GM18858 (cell line): ENCODE measurements around the gene MAGEH1.
A peak's percentile ranks its signal among the peaks of the same experiment; 100 is the strongest.
"Not testable (repeated sequence)": the region's sequence is repeated elsewhere in the genome, so short reads cannot be mapped to it uniquely, and the experiment has no call there.

ENCODE experiments used
- ATAC-seq: cut with Tn5 transposase; IDR thresholded peaks from one replicate; pipeline ENCODE4 v1.9.1; 2021; ENCODE audit not compliant: unreplicated experiment

The MAGEH1 gene

GRCh38 chrX:55451990-55452832 lies at the start of gene MAGEH1:
TSS of gene MAGEH1 (plus strand) at chrX:55452127. CDS start at chrX:55452375, 248 bp downstream.
- peak; percentile 97 for ATAC-seq

GRCh38 chrX:55427079-55427478 lies 24.8 kb upstream of the MAGEH1 start:
- not testable (repeated sequence) for ATAC-seq

DNA sequence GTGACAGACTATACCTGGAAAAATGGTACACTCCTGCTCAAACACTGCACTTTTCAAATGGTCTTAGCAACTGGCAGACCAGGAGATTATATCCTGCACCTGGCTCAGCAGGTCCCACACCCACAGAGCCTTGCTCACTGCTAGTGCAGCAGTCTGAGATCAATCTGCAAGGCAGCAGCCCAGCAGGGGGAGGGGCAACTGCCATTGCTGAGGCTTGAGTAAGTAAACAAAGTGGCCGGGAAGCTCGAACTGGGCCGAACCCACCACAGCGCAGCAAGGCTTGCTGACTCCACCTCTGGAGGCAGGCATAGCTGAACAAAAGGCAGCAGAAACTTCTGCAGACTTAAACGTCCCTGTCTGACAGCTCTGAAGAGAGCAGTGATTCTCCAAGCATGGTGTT lies 8.5 kb upstream of the MAGEH1 start:
- ATAC-seq = not testable (repeated sequence)

- ATAC-seq = no peak
Measured at GRCh38 chrX:55450259-55450658, 1.7 kb upstream of the MAGEH1 start.

DNA sequence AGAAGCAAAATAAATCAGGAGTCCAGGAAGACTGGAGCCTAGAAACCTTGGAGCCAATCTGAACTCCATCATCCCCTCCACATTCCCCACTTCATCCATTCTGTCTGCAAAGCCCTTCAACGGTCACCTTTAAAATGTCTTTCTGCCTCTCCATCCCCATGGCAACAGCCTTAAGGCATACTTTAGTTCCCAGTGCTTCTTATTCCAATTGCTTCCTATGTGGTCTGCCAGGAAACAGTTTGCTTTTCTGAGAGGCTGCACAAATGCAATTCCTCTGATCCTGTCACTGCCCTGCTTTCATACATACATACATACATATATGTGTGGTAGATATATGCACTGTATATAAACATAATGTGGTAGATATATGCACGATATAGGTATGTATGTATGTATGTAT lies 786 bp upstream of the MAGEH1 start:
- ATAC-seq = no peak

DNA sequence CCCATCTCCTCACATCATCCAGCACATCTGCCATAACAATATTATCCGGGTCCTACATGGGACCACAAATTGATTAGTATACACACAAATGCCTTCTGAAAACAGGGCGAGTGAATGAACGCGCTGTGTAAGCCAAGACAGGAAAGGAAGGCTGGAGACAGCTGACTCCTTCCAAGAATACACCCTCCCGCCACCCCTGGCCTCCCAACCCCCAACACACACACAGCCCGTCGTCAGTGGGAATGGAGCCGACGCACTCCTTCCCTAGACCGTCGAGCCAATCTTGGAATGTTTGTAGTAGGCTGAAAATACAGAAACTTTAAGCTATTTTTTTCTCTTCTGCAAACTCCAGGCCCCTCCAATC lies 319 bp upstream of the MAGEH1 start:
- ATAC-seq = no peak

DNA sequence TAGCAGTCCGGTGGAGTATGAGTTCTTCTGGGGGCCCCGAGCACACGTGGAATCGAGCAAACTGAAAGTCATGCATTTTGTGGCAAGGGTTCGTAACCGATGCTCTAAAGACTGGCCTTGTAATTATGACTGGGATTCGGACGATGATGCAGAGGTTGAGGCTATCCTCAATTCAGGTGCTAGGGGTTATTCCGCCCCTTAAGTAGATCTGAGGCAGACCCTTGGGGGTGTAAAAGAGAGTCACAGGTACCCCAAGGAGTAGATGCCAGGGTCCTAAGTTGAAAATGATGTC lies 852 bp downstream of the MAGEH1 start:
- ATAC-seq = no peak

GRCh38 chrX:55455708-55456107 lies 3.8 kb downstream of the MAGEH1 start:
- not testable (repeated sequence) for ATAC-seq

DNA sequence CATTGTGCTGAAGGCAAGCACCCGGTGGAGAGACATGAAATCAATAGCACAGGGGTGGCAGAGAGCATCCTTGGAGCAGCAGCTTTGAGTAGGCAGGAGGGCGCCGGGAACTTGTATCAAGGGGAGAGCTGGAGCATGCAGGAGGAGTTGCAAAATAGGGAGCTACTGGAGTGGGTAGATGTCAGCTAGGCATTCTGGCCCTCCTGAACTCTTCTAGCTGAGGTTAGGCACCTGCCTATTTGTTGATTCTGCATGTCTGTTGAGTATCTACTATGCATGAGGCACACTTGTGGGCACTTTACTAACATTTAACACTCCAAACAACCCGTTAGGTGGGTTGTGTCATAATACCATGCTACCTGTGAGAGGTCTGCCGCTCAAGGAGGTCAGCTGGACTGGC lies 7.5 kb downstream of the MAGEH1 start:
- ATAC-seq = not testable (repeated sequence)

DNA sequence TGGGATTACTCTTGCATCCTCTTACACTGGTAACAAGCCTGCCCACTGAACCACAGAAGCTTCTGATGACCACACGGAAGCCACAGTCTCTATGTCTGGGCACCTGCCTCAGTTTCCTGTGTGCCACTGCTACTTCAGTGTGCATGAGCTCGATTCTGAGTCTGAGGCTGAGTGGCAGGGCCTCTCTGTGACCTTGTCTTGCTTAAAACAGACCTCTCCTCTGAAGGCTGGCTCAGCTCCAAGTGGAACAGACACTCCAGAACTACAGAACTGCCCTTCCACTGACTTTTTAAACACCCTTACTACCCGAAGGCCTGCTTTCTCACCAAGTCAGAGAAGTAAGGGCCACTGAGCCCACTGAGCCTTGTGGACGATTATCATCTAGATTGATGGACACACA lies 8.0 kb downstream of the MAGEH1 start:
- ATAC-seq = not testable (repeated sequence)

GRCh38 chrX:55464050-55464449 lies 12.1 kb downstream of the MAGEH1 start:
- not testable (repeated sequence) for ATAC-seq

DNA sequence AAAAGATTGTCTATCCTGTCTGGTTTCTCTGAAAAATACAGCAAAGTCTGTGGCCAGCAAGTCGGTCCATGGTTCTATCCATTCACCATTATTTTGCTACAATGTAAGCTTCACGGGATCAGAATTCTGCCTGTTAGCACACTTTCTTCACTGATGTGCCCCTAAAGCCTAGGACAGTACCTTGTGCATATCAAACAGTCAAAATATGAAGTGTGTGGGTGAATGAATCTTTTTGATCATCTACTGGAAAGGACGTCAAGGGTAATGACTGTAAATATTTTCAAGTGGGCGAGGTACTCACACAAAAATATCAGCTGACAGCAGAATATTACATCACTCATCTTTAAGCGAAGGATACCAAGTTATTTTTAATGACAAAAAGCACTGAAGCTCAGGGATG lies 13.2 kb downstream of the MAGEH1 start:
- not testable (repeated sequence) for ATAC-seq

DNA sequence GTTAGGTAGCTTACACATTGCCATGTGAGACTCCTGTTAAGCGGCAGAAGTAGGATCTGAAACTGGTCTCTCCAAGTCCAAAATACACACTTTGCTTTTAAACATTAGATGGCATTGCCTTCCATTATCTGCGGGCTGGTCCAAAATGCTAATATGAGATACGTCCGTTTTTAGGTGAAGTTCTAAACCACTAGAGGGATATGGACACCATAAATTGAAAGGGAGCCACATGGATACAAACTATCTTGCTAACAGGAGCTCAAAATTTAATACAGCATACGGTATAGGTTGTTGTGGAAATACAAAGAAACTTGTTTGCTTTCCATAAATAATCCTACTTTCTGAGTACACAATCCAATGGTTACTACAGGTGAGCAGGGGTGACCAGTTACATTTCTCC lies 13.9 kb downstream of the MAGEH1 start:
- not testable (repeated sequence) for ATAC-seq

DNA sequence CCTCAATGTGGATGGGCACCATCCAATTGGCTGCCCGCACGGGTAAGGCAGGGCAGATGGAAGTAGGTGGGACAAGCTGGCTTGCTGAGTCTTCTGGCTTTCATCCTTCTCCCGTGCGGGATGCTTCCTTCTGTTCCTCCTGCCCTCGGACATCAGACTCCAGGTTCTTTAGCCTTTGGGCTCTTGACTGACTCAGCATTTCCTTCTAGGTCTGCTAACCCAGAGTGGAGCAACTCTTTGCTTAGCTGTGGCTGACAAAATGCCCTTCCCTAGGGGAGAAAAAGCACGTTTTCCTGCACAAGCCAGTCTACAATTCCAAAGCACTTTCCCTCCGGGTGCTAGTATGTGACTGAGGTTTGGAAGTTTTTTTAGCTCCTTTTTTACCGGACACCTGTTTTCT lies 28.0 kb downstream of the MAGEH1 start:
- not testable (repeated sequence) for ATAC-seq

GRCh38 chrX:55480390-55481062 lies 28.6 kb downstream of the MAGEH1 start:
- ATAC-seq = no peak

- no peak for ATAC-seq
Measured at GRCh38 chrX:55484948-55485347, 33.0 kb downstream of the MAGEH1 start.

DNA sequence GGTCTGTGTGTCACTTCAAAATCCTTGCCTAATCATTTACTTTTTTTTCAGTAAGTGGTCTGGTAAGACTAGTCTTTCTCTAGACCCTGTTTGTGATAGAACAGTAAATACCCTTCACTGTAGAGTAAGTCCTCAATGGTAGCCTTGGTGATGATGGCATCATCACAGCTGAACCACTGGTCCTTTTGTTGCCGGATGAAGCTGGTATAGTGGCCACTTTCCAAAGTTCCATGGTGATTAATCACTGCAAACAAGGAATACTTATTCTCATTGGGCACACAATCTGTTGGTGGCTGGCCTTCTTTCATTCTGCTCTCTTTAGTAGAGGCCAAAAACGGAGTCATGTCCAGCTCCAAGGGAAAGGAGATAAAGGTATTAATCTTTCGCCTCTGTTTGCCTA lies 34.8 kb downstream of the MAGEH1 start:
- no peak for ATAC-seq

GRCh38 chrX:55487143-55487542 lies 35.2 kb downstream of the MAGEH1 start:
- no peak for ATAC-seq

DNA sequence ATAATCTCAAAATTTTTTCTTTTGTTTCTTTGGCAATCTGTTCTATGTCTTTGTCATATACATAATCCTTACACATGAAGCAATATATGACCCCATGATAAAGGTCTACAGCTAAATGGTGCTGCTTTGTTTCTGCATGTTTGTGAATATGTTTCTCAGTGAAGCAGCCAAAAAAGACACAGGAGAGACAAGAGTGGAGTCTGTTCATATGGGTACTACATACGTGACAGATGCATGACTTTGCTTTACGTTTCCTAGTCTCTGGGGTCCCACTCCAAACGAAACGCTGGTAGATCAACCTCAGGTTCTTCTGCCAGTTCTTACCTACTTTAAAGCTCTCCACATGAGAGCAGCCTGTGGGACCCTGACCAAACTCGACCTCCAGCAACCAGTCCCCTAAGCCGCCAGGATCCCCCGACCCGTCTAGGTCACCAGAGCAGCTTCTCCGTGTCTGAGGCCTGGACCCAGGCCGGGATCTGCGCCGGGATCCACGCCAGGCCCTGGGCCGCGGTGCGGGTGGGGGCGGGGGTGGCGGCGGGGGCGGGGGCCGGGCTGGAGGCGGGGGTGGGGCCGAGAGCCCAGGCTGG lies 36.2 kb downstream of the MAGEH1 start:
- ATAC-seq = no peak

GRCh38 chrX:55488593-55489313 lies 36.8 kb downstream of the MAGEH1 start:
- peak; percentile 32 for ATAC-seq

- peak; percentile 51 for ATAC-seq
Measured at GRCh38 chrX:55489314-55490009, 37.5 kb downstream of the MAGEH1 start, which contains the start of gene USP51. TSS of gene USP51 (minus strand) at chrX:55489848. CDS start at chrX:55488939, 909 bp downstream.
